OCI-LY7 (cell line): ENCODE data around the gene SMAD1.

Experiments
- CTCF ChIP-seq: fragments of 200-600 bp; sonication (generic); conservative IDR thresholded peaks from 2 replicates; pipeline ENCODE4 v1.5.1; 2014; ENCODE audit warnings: mild to moderate bottlenecking, antibody characterized with exemption, low read length, moderate library complexity, mixed read lengths
- EZH2phosphoT487 ChIP-seq: fragments of 200-600 bp; sonication (generic); IDR thresholded peaks from 2 replicates; pipeline ENCODE4 v1.6.1; 2018; ENCODE audit warnings: low read depth, borderline replicate concordance, mild to moderate bottlenecking, mixed run types, antibody characterized with exemption, low read length, moderate library complexity, mixed read lengths

GRCh38 chr4:145435646-145436045 is 46.0 kb upstream of the SMAD1 start:
- TF ChIP-seq CTCF, result no peak
- no peak for TF ChIP-seq EZH2phosphoT487
